ENCODE measurements around the gene PDZRN4.

DNA sequence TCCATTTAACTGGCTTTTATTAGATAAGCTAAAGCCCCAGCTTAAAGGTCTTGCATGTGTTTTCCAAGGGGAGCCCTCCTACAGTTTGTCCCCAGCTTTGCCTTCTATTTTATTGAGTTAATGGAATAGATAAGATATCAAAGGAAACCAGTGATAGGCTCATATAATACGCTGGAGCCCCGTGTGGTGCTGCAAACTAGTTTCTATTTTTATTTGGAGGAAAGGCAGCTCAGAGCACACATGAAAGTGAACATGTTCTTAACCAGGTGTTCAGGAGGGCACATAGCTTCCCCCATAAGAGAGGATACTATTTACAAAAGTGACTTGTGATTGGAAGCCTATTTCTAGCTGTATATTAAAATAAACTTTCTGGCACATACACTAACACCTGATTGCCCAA, 251.7 kb downstream of the PDZRN4 start:
- TF ChIP-seq CTCF (IDR thresholded peaks at IDR 0.05; ENCODE audit: insufficient read depth, low read length) (no peak), POLR2AphosphoS5 (IDR thresholded peaks at IDR 0.05; ENCODE audit: low read depth) (no peak), REST (IDR thresholded peaks at IDR 0.05; ENCODE audit: insufficient replicate concordance, low read depth) (no peak)
